GM23338 (cell line): Measurements from ENCODE around the gene NPFF. TPM values are rescaled to one million over a fixed set of nuclear protein-coding genes. Genes with fewer than 3 reads are reported as not detected.

Experiments
- ATAC-seq: fragments of 200-7000 bp; cut with Tn5 transposase; 3 replicates; pipeline ENCODE4 v1.9.1; 2020
- DNase-seq: peaks from one replicate; pipeline ENCODE4 v3.0.0-alpha.2; 2015; ENCODE audit warnings: low spot score
- H2AFZ ChIP-seq: fragments of 200-600 bp; sonication (generic); 2 replicates; pipeline ENCODE4 v1.8.0; 2016; ENCODE audit warnings: antibody characterized with exemption, mild to moderate bottlenecking, moderate library complexity
- H3F3A ChIP-seq: fragments of 200-600 bp; sonication (generic); replicated peaks from 2 replicates; pipeline ENCODE4 v1.8.0; 2017; ENCODE audit warnings: antibody characterized with exemption, mixed run types, low read depth
- H3K27ac ChIP-seq: fragments of 200-600 bp; sonication (generic); 2 replicates; pipeline ENCODE4 v1.6.1; 2016; ENCODE audit warnings: low read depth
- H3K27me3 ChIP-seq: fragments of 200-600 bp; sonication (generic); 2 replicates; pipeline ENCODE4 v1.8.0; 2016; ENCODE audit warnings: mild to moderate bottlenecking, mixed run types, moderate library complexity; ENCODE audit not compliant: insufficient read depth
- H3K36me3 ChIP-seq: fragments of 200-600 bp; sonication (generic); 2 replicates; pipeline ENCODE4 v1.8.0; 2016; ENCODE audit warnings: mild to moderate bottlenecking; ENCODE audit not compliant: insufficient read depth
- H3K4me1 ChIP-seq: fragments of 200-600 bp; sonication (generic); 2 replicates; pipeline ENCODE4 v1.8.0; 2016; ENCODE audit warnings: mild to moderate bottlenecking, moderate library complexity; ENCODE audit not compliant: insufficient read depth
- H3K4me2 ChIP-seq: fragments of 200-600 bp; sonication (generic); 2 replicates; pipeline ENCODE4 v1.7.1; 2017; ENCODE audit warnings: mixed run types
- H3K4me3 ChIP-seq: fragments of 200-600 bp; sonication (generic); 2 replicates; pipeline ENCODE4 v1.6.1; 2016; ENCODE audit warnings: mixed run types
- H3K79me2 ChIP-seq: fragments of 200-600 bp; sonication (generic); replicated peaks from 2 replicates; pipeline ENCODE4 v1.8.0; 2017; ENCODE audit warnings: mild to moderate bottlenecking; ENCODE audit not compliant: insufficient read depth
- H3K9me2 ChIP-seq: fragments of 200-600 bp; sonication (generic); 2 replicates; pipeline ENCODE4 v1.8.0; 2017; ENCODE audit not compliant: insufficient read depth
- H4K20me1 ChIP-seq: fragments of 200-600 bp; sonication (generic); replicated peaks from 2 replicates; pipeline ENCODE4 v1.8.0; 2017; ENCODE audit warnings: mild to moderate bottlenecking; ENCODE audit not compliant: insufficient read depth
- H3K27ac Mint-ChIP-seq: 2 replicates; pipeline ENCODE4 v1.8.0; 2020; ENCODE audit warnings: inconsistent platforms, mild to moderate bottlenecking, moderate library complexity, mixed read lengths
- H3K27me3 Mint-ChIP-seq: 3 replicates; pipeline ENCODE4 v1.8.0; 2022; ENCODE audit warnings: low read depth, mild to moderate bottlenecking, moderate library complexity, mixed read lengths, inconsistent platforms; ENCODE audit not compliant: insufficient read depth, poor library complexity
- H3K36me3 Mint-ChIP-seq: 3 replicates; pipeline ENCODE4 v1.8.0; 2021; ENCODE audit warnings: low read depth, mild to moderate bottlenecking, inconsistent platforms, moderate library complexity, mixed read lengths
- H3K4me1 Mint-ChIP-seq: 3 replicates; pipeline ENCODE4 v1.8.0; 2020; ENCODE audit warnings: mild to moderate bottlenecking, inconsistent platforms, mixed read lengths
- H3K4me3 Mint-ChIP-seq: 3 replicates; pipeline ENCODE4 v1.8.0; 2021; ENCODE audit warnings: moderate library complexity, mild to moderate bottlenecking, inconsistent platforms, mixed read lengths
- H3K9me3 Mint-ChIP-seq: 3 replicates; pipeline ENCODE4 v1.8.0; 2020; ENCODE audit warnings: moderate library complexity, mild to moderate bottlenecking, inconsistent platforms, mixed read lengths
- CREB1 ChIP-seq: fragments of 250-450 bp; sonication (Bioruptor Pico); IDR thresholded peaks from 2 replicates; pipeline ENCODE4 v1.5.0; 2020; ENCODE audit warnings: low read depth, mild to moderate bottlenecking, moderate library complexity
- CTCF ChIP-seq, 2 experiments: fragments of 200-600 bp in 1 of 2; sonication (generic) in 1 of 2; conservative IDR thresholded peaks; 2 replicates each; pipeline versions ENCODE4 v1.5.1 to v1.6.1; 2016 to 2017; ENCODE audit warnings: antibody characterized with exemption in 2 of 2, low read depth in 2 of 2, mild to moderate bottlenecking in 2 of 2, moderate library complexity in 1 of 2
- ETS1 ChIP-seq: IDR thresholded peaks from 2 replicates; pipeline ENCODE4 v1.6.1; 2016; ENCODE audit warnings: antibody characterized with exemption
- EZH2 ChIP-seq: fragments of 200-600 bp; sonication (generic); IDR thresholded peaks from one replicate; pipeline ENCODE4 v1.8.0; 2017; ENCODE audit warnings: antibody characterized with exemption, mild to moderate bottlenecking, low read depth; ENCODE audit not compliant: unreplicated experiment
- EZH2phosphoT487 ChIP-seq: fragments of 200-600 bp; sonication (generic); IDR thresholded peaks from one replicate; pipeline ENCODE4 v1.8.1; 2018; ENCODE audit warnings: antibody characterized with exemption; ENCODE audit not compliant: unreplicated experiment
- JUNB ChIP-seq: IDR thresholded peaks from one replicate; pipeline ENCODE4 v1.6.1; 2016; ENCODE audit warnings: antibody characterized with exemption; ENCODE audit not compliant: unreplicated experiment
- NANOG ChIP-seq: IDR thresholded peaks from 2 replicates; pipeline ENCODE4 v1.6.1; 2016; ENCODE audit warnings: antibody characterized with exemption, borderline replicate concordance
- POLR2AphosphoS5 ChIP-seq: IDR thresholded peaks from 2 replicates; pipeline ENCODE4 v1.6.1; 2016; ENCODE audit warnings: antibody characterized with exemption, low read depth
- REST ChIP-seq: IDR thresholded peaks from one replicate; pipeline ENCODE4 v1.6.1; 2018; ENCODE audit warnings: antibody characterized with exemption; ENCODE audit not compliant: unreplicated experiment
- STAT1 ChIP-seq: IDR thresholded peaks from one replicate; pipeline ENCODE4 v1.6.1; 2016; ENCODE audit warnings: antibody characterized with exemption; ENCODE audit not compliant: unreplicated experiment
- ZNF114 ChIP-seq: fragments of 250-450 bp; sonication (Bioruptor Pico); IDR thresholded peaks from 2 replicates; pipeline ENCODE4 v1.5.0; 2020; ENCODE audit warnings: mild to moderate bottlenecking, moderate library complexity
- ZNF331 ChIP-seq: fragments of 250-450 bp; sonication (Bioruptor Pico); IDR thresholded peaks from 2 replicates; pipeline ENCODE4 v1.5.0; 2020; ENCODE audit warnings: low read depth, mild to moderate bottlenecking, moderate library complexity
- ZNF462 ChIP-seq: fragments of 250-450 bp; sonication (Bioruptor Pico); IDR thresholded peaks from 2 replicates; pipeline ENCODE4 v1.5.0; 2020; ENCODE audit warnings: mild to moderate bottlenecking, moderate library complexity
- polyA plus RNA-seq: library from polyadenylated mRNA; unstranded; fragments of >200 nt; fragmentation: Nextera tagmentation; extraction: Ambion mirVana; gene quantifications from 2 replicates; pipeline ENCODE4 v1.2.1, GENCODE V29; 2016
- total RNA-seq: library from RNA; depleted of rRNA; stranded (reverse); fragments of >200 nt; shearing (Covaris generic); gene quantifications from 2 replicates; pipeline ENCODE4 v1.2.3, GENCODE V29; 2014

Gene NPFF
- total and polyA plus RNA-seq, 2 experiments from 2014 or later: 0.69 to 0.71 TPM

- ATAC-seq (no peak), DNase-seq (no peak)
- no peak overlapping the region for H3K27ac ChIP-seq
- no peaks in the 10 kb centered on the region for H3K9me2 ChIP-seq
- H3K9me3 Mint-ChIP-seq: peaks cover 3% of the 10 kb centered on the region
- H2AFZ ChIP-seq: no peak overlapping the region
- peaks cover 16% of the 10 kb centered on the region for H3K79me2 ChIP-seq
- no peak for TF ChIP-seq NANOG
- no peak for TF ChIP-seq ZNF462 (CRISPR knock-in tag)
- TF ChIP-seq REST: no peak
- no peak for TF ChIP-seq ETS1
- no peak for TF ChIP-seq POLR2AphosphoS5
- no peak for TF ChIP-seq STAT1
- no peak for TF ChIP-seq ZNF114 (CRISPR knock-in tag)
- TF ChIP-seq EZH2phosphoT487: no peak
- no peak for TF ChIP-seq CREB1 (CRISPR knock-in tag)
- no peak for TF ChIP-seq ZNF331 (CRISPR knock-in tag)
- no peak for TF ChIP-seq EZH2
- TF ChIP-seq CTCF (conservative IDR thresholded peaks at IDR 0.05; ENCODE audit: low read depth in 2 of 2): no peak
- no peak for TF ChIP-seq JUNB
- peaks cover 7% of the 10 kb centered on the region for H3F3A ChIP-seq
- peaks cover 19% of the 10 kb centered on the region for H3K4me1 ChIP-seq
- H3K27ac Mint-ChIP-seq: no peak overlapping the region
- H3K4me1 Mint-ChIP-seq: peaks cover 25% of the 10 kb centered on the region
- peak overlapping the region; percentile 21; the same call in 1 of the 3 replicates for H3K4me3 Mint-ChIP-seq
- H3K4me3 ChIP-seq: no peak overlapping the region
- H3K36me3 Mint-ChIP-seq: peaks cover 35% of the 10 kb centered on the region
- H3K27me3 Mint-ChIP-seq: peaks cover 28% of the 10 kb centered on the region
- no peaks in the 10 kb centered on the region for H4K20me1 ChIP-seq
- H3K27me3 ChIP-seq: no peaks in the 10 kb centered on the region
- H3K36me3 ChIP-seq: no peaks in the 10 kb centered on the region; the same call in 1 of the 2 replicates
- H3K4me2 ChIP-seq: no peak overlapping the region
Observed at GRCh38 chr12:53502983-53503728, 4.1 kb downstream of the NPFF start.
